Eye (tissue), 1 donor: ENCODE data around the gene CLEC4G.
"Not testable (repeated sequence)": the region's sequence is repeated elsewhere in the genome, so short reads cannot be mapped to it uniquely, and the experiment has no call there.

Experiments
- DNase-seq: peaks from one replicate; pipeline ENCODE4 v3.0.0-alpha.2; 2015

The CLEC4G gene

GRCh38 chr19:7732045-7732444, at the start of gene CLEC4G:
Gene CLEC4G, minus strand, starts transcription at chr19:7732110. Its CDS starts 8 bp downstream, at chr19:7732102.
- no peak for DNase-seq

DNA sequence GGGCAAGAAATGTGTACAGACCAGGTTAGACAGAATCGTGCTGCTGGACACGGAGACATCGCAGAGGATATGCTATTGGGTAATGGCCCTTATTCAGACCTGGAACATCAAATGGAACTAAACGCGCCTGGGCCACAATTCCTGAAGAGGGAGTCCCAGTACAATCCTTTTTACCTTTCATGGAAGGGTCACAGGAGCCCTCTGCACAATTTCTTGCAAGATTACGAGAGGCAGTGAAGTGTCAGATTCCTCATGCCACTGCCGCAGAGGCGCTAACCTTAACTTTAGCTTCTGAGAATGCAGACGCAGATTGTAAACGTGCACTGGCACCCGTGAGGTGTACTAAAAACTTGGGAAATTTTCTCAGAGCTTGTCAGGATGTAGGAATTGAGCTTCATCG, 49.2 kb upstream of the CLEC4G start:
- no peak for DNase-seq

GRCh38 chr19:7779631-7780486, 47.9 kb upstream of the CLEC4G start:
- no peak for DNase-seq

GRCh38 chr19:7778081-7778480, 46.2 kb upstream of the CLEC4G start:
- DNase-seq, result no peak

GRCh38 chr19:7775761-7776160, 43.9 kb upstream of the CLEC4G start:
- DNase-seq, result no peak

DNA sequence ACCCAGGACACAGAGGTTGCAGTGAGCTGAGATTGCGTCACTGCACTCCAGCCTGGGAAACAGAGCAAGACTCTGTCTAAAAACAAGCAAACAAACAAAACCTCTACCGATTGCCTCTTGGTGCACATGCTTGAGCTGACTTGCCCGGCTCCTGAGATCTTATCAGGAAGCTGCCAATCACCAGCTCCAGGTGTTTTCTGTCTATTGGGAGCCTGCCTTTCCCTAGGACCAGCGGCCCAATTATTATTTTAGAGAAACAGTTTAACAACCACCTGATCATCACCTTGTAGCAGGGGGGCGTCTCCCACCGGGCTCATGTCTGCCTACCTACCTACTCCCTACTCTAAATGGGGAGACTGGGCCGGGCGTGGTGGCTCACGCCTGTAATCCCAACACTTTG, 41.9 kb upstream of the CLEC4G start:
- DNase-seq, result no peak

GRCh38 chr19:7772752-7773291, 40.9 kb upstream of the CLEC4G start:
- DNase-seq, result no peak

DNA sequence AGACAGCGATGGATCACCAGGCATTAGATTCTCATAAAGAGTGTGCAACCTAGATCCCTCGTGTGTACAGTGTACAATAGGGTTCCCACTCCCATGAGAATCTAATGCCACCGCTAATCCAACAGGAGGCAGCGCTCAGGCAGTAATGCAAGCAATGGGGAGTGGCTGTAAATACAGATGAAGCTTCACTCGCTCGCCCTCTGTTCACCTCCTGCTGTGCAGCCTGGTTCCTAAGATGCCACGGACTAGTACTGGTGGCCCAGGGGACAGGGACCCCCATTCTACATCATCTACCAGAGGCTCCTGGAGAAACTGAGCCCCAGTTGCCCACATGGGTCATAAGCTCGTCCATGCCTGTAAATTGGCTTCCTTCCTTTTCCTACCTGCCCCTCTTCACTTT, 39.2 kb upstream of the CLEC4G start:
- no peak for DNase-seq

DNA sequence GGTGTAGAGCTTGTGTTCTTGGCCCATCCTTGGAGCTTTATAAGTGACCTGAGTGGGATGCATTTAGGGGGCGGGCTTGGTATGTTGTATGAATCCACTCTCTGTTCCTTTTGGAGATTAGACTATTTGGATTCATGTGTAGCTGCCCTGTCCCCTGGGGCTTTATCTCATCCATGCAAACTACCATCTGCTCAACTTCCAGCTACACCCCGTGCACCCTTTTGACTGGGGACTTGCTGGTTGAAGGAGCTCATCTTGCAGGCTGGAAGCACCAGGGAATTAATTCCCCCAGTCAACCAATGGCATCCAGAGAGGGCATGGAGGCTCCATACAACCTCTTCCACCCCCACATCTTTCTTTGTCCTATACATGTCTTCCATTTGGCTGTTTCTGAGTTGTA, 37.3 kb upstream of the CLEC4G start:
- no peak for DNase-seq

GRCh38 chr19:7767487-7767886, 35.6 kb upstream of the CLEC4G start:
- no peak for DNase-seq

GRCh38 chr19:7766535-7766934, 34.6 kb upstream of the CLEC4G start:
- DNase-seq, result no peak

- not testable (repeated sequence) for DNase-seq
These were observed 33.1 kb upstream of the CLEC4G start for GRCh38 chr19:7765043-7765442.

DNA sequence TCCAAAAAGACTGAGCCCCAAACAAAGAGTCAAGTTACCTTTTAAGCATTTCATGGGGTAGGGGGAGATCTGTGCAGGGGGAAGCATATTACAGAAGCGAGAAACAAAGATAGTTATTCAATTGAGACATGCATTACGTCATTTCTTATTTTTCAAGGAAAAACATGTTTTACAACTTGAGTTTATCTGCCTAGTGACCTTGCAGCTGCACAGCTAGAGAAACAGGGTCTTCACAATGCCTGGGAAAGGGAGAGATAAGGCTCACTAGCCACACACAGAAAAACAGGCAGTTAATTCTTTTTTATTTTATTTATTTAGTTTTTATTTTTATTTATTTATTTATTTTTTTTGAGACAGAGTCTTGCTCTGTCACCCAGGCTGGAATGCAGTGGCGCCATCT, 32.2 kb upstream of the CLEC4G start:
- not testable (repeated sequence) for DNase-seq

- no peak for DNase-seq
These were observed 31.8 kb upstream of the CLEC4G start for GRCh38 chr19:7763696-7764095.

DNA sequence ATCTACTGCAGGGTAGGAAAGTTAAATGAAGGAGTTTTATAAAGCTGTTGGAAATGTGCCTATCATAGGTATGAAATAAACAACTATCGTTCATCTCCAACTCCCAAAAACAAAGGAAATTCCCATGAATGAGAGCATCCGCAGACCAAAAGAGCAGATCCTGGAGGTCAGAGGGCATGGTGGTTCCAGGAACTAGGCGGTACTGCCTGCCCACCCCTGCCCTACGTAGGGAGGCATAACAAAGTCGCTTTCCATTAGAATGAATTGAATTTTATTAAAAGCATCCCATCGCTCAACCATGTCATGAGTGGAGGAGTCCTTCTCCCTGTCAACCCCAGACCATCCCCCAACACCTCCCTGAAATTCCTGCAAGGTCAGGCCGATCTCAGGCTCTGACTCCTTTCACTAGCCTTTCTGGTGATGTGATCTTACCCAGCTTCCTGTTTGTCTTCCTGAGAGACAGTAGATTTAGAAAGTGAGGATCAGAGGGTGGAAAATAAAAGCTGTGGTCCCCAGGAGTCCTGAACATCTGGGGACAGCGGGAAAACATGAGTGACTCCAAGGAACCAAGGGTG, 30.9 kb upstream of the CLEC4G start, which contains the start of gene CLEC4M:
Gene CLEC4M (plus strand): TSS at position 525 of the 575 bp plus-strand sequence. CDS start 24 bp downstream, at position 549.
- DNase-seq, result no peak

DNA sequence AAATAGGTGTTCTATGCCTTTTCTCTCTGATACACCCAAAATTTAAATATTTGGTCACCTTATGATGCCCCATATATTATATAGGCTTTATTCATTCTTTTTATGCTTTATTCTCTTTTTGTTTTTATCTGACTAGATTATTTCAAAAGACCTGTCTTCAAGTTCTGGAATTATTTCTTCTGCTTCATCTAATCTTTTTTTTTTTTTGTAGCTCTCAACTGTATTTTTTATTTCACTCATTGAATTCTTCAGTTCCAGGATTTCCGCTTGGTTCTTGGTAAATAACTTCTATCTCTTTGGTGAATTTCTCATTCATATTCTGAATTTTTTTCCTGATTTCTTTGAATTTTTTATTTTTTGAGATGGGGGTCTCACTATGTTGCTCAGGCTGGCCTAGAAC, 27.2 kb upstream of the CLEC4G start:
- no peak for DNase-seq

- no peak for DNase-seq
These were observed 25.4 kb upstream of the CLEC4G start for GRCh38 chr19:7757358-7757757.

- no peak for DNase-seq
These were observed 24.3 kb upstream of the CLEC4G start for GRCh38 chr19:7756258-7756657.

- DNase-seq, result no peak
These were observed 19.4 kb upstream of the CLEC4G start for GRCh38 chr19:7751157-7751783.

GRCh38 chr19:7748756-7749155, 16.8 kb upstream of the CLEC4G start:
- peak; percentile 35 for DNase-seq

- no peak for DNase-seq
These were observed 16.3 kb upstream of the CLEC4G start for GRCh38 chr19:7748171-7748570.

- DNase-seq, result no peak
These were observed 15.3 kb upstream of the CLEC4G start, which contains the start of gene CD209 for GRCh38 chr19:7746903-7747884. Gene CD209, minus strand, starts transcription at chr19:7747534. Its CDS starts 23 bp downstream, at chr19:7747511.
